HG02571 (cell line): ENCODE measurements around the gene SMIM38.

Experiments
- ATAC-seq: cut with Tn5 transposase; IDR thresholded peaks from one replicate; pipeline ENCODE4 v1.9.1; 2021; ENCODE audit warnings: mild to moderate bottlenecking, moderate library complexity; ENCODE audit not compliant: unreplicated experiment

Gene SMIM38

GRCh38 chr11:69201066-69201365 lies 45.3 kb downstream of the SMIM38 start:
- no peak for ATAC-seq

- no peak for ATAC-seq
These were observed 46.1 kb downstream of the SMIM38 start for GRCh38 chr11:69201764-69202370.

GRCh38 chr11:69202511-69203221 lies 46.9 kb downstream of the SMIM38 start:
- ATAC-seq = no peak

GRCh38 chr11:69203381-69203780 lies 47.6 kb downstream of the SMIM38 start:
- no peak for ATAC-seq

GRCh38 chr11:69203901-69204245 lies 48.1 kb downstream of the SMIM38 start:
- ATAC-seq = no peak

- ATAC-seq = no peak
These were observed 48.7 kb downstream of the SMIM38 start for GRCh38 chr11:69204246-69204940.

GRCh38 chr11:69204941-69205742 lies 49.4 kb downstream of the SMIM38 start:
- ATAC-seq = no peak
